NCI-H524 treated with DMSO at 0.1 percent for 48 hours (cell line): ENCODE measurements around the gene SNX18.
"Not testable (repeated sequence)": the region's sequence is repeated elsewhere in the genome, so short reads cannot be mapped to it uniquely, and the experiment has no call there.

ENCODE experiments used
- DNase-seq: peaks from one replicate; lab custom pipeline; 2025; lab: John Stamatoyannopoulos, UW

The SNX18 gene

DNA sequence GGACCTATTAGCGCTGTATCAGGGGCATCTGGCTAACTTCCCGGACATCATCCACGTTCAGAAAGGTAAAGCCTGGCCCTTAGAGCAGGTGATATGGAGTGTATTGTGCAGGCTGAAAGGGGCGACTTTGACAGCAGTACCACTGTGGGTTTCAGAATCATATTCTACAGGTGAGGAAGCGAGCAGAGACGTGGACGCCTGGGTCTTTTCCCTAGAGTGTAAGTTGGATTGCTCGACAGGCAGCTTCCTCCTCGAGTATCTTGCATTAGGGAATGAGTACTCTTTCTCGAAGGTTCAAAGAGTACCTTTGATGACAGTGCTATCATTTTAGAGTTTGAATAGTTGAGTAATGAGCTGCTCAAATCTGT lies 1.9 kb downstream of the SNX18 start:
- no peak for DNase-seq

- DNase-seq = no peak
Measured at GRCh38 chr5:54520438-54520846, 2.9 kb downstream of the SNX18 start.

GRCh38 chr5:54520940-54521339 lies 3.4 kb downstream of the SNX18 start:
- DNase-seq = no peak

GRCh38 chr5:54521856-54522479 lies 4.4 kb downstream of the SNX18 start:
- no peak for DNase-seq

GRCh38 chr5:54523534-54523933 lies 6.0 kb downstream of the SNX18 start:
- DNase-seq = no peak

DNA sequence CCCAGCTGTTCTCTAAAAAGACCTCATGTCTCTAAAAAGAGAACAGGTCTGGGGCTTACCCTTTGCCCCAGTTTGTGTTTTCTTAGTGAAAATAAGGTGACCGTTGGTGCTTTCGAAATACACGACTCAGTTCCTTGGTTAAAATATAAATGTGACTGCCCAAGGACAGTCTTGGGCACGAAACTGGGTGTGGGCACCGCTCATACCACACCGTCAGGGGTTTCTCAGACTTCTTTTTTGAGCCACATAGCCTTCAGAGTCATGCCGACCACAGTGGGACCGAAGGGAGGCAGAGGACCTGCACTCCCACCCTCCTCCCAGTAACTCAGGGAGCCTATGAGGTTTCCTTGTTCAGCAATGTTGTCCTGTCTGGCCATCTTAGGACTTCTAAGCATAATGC lies 6.5 kb downstream of the SNX18 start:
- no peak for DNase-seq

- DNase-seq = no peak
Measured at GRCh38 chr5:54524704-54525103, 7.1 kb downstream of the SNX18 start.

GRCh38 chr5:54525261-54525660 lies 7.7 kb downstream of the SNX18 start:
- no peak for DNase-seq

DNA sequence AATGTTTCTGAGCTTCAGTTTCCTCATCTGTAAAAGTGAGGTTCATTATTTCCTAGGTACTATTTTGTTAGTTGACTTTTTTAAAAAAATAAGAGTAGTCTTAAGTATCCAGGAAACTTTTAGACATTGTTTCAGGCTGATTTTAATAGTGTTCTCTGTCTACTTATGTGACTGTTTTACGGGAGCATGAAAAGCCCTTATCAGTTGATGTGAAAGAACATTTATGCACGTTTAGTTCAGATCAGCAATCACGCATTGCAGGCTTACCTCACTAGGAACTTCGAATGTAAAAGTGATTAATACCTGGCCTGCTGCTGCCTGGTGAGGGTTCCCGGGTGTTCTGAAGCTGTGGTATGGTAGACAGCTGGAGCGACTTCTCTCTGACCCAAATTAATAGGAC lies 8.1 kb downstream of the SNX18 start:
- DNase-seq = no peak

DNA sequence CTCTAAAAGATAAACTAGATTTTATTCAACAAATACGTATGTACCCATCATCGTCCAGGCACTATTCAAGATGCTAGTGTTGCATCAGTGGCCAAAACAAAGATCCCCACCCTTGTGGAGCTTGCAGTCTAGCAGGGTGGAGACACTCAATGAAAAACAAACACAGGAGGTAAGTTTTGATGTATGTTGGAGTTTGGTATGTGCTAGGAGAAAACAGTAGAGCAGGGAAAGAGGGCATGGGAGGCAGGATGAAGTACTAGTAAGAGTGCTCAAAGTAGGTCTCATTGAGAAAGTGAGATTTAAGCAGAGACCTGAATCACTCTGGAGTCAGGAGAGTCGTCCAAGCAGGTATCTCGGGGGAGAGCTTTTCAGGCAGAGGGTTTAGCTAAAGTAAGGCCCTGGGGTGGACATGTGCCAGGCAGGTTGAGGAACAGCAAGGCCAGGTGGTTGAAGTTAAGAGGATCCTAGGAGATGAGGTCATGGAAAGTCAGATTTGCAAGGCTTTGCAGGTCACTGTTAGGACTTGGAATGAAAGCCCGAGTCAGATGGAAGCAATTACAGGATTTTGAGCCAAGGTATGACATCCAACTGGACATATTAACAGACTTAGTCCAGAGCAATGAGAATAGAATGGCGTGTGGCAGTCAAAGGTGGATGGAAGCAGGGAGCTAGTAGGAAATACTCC lies 9.2 kb downstream of the SNX18 start:
- DNase-seq = no peak

DNA sequence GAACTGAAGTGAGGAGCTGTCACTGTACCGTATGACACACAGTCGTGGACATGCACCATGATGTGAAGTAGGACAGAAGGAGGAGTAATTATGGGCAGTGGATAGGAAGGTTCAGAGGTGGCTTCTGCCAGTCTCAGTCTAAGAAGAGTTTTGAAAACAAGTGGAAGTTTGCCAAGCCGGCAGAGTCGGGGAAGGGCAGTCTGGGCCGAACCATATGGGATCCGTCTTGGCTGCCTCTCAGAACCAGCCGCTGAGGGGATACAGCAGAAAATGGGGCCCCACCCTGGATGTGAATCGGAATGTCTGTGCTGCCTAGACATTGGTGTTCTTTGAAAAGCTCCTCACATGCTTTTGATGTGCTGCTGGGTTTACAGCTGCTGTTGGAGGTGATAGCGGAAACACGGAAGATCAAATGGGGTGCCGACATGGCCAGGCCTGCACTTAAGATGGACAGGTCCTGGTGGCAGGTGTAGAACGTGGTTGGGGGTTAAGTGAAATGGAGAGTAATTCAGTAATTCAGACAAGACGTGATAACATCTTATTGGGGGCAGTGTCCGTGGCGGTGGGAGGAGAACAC lies 11.2 kb downstream of the SNX18 start:
- no peak for DNase-seq

GRCh38 chr5:54529565-54529964 lies 12.0 kb downstream of the SNX18 start:
- DNase-seq = no peak

- no peak for DNase-seq
Measured at GRCh38 chr5:54531546-54531945, 14.0 kb downstream of the SNX18 start.

- DNase-seq = no peak
Measured at GRCh38 chr5:54533541-54534190, 16.1 kb downstream of the SNX18 start.

DNA sequence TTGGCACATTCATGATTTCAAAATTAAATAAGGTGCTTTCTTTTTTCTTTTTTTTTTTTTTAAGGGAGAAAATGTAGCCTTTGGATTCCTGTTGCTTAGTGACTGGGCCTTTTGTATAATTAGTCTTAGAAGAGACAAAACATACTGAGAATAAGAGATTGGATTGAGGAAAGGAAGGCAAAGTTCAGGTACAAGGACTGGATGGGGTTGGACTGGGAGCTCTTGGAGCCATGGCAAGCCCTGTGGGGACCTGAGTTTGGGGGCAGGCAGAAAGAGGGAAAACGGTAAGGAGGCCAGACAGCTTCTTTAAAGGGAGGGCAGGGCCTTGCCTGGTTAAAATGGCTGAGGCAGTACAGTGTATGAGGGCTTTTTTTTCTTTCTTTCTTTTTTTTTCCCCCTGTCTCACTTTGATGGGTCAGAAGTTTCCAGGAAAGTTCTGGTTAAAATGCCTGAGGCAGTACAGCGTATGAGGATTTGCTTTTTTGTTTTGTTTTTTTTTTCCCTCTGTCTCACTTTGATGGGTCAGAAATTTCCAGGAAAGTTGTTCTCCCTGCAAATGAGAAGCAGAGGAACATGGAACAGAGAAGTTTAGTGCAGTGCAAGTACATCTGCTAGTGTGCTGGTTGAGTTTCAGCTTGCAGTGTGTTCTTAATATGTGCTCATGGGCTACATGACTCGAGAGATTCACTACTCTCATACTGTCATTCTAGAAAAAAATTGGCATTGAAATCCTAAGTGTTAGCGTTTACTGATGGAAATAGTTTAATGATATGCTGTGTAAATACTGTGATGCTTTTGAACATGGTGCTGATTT lies 16.8 kb downstream of the SNX18 start:
- DNase-seq = no peak

- DNase-seq = no peak
Measured at GRCh38 chr5:54535149-54535844, 17.7 kb downstream of the SNX18 start.

GRCh38 chr5:54536375-54536774 lies 18.8 kb downstream of the SNX18 start:
- DNase-seq = not testable (repeated sequence)

DNA sequence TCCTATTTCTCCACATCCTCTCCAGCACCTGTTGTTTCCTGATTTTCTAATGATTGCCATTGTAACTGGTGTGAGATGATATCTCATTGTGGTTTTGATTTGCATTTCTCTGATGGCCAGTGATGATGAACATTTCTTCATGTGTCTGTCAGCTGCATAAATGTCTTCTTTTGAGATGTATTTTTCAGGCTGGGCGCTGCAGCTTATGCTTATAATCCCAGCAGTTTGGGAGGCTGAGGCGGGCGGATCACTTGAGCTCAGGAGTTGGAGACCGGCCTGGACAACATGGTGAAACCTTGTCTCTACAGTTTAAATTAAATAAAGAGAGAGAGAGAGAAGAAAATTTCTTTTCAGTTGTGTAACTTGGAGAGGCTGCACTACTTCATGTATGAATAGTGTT lies 19.3 kb downstream of the SNX18 start:
- DNase-seq = not testable (repeated sequence)

DNA sequence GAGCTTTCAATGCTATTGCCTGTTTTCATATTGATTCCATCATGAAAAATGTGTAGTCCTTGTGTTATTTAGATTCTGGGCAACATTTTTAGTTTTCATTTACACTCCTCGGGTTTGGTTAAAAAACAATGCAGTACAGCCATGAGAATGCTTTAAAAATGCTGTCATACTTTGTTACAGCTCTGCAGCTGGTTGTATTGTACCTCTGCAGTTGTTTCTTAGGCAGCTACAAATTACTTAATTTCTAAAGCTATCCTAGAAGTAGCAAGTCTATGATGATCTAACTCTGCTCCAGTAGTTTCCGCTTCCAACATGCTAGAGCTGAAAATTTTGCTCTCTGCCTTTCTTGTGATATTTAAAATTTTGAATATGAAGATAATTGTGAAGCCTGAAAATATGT lies 20.2 kb downstream of the SNX18 start:
- no peak for DNase-seq

GRCh38 chr5:54538156-54538555 lies 20.6 kb downstream of the SNX18 start:
- no peak for DNase-seq

GRCh38 chr5:54539001-54539400 lies 21.4 kb downstream of the SNX18 start:
- DNase-seq = no peak

- DNase-seq = no peak
Measured at GRCh38 chr5:54540286-54540685, 22.7 kb downstream of the SNX18 start.
